ENCODE results near the gene SH2D1A.

Gene SH2D1A

GRCh38 chrX:124344246-124344645, 2.1 kb upstream of the SH2D1A start:
- H3K4me3 ChIP-seq (ENCODE audit: low read length, poor library complexity, severe bottlenecking) = peak overlapping the region; percentile 22
- peak overlapping the region; percentile 99 for H3K9ac ChIP-seq (ENCODE audit: low read depth, low read length, poor library complexity, severe bottlenecking)
- H3K4me1 ChIP-seq (ENCODE audit: insufficient read depth, low read length, poor library complexity, severe bottlenecking) = peaks cover 51% of the 10 kb centered on the region
- H3K9me2 ChIP-seq (replicated peaks; ENCODE audit: low read depth, low read length) = no peaks in the 10 kb centered on the region
- H2AFZ ChIP-seq (ENCODE audit: low read length) = peak overlapping the region; percentile 20; the same call in 1 of the 2 replicates
- H3K79me2 ChIP-seq (ENCODE audit: insufficient read depth, low read length) = peaks cover 56% of the 10 kb centered on the region
- H3F3A ChIP-seq (ENCODE audit: low read depth) = no peaks in the 10 kb centered on the region
- H3K36me3 ChIP-seq (ENCODE audit: insufficient read depth, low read length) = no peaks in the 10 kb centered on the region
- no peaks in the 10 kb centered on the region for H3K27me3 ChIP-seq (ENCODE audit: insufficient read depth, low read length, poor library complexity, severe bottlenecking)
- H4K20me1 ChIP-seq (ENCODE audit: insufficient read depth, low read length, poor library complexity, severe bottlenecking) = no peaks in the 10 kb centered on the region
- TF ChIP-seq CTCF (conservative IDR thresholded peaks at IDR 0.05; ENCODE audit: low read length) = no peak
- no peak for TF ChIP-seq EZH2phosphoT487 (IDR thresholded peaks at IDR 0.05; ENCODE audit: borderline replicate concordance)
- H3K4me2 ChIP-seq (ENCODE audit: low read depth, low read length, poor library complexity, severe bottlenecking) = peak overlapping the region; percentile 78
- no peaks in the 10 kb centered on the region for H3K9me3 ChIP-seq (ENCODE audit: insufficient read depth, low read depth, low read length)

GRCh38 chrX:124346877-124347241, 496 bp downstream of the SH2D1A start:
- Histone ChIP-seq H2AFZ (ENCODE audit: low read length) (no peak overlapping the region), H3K27me3 (ENCODE audit: insufficient read depth, low read length, poor library complexity, severe bottlenecking) (no peaks in the 10 kb centered on the region)

GRCh38 chrX:124347242-124347641, 879 bp downstream of the SH2D1A start:
- Histone ChIP-seq H3K79me2 (ENCODE audit: insufficient read depth, low read length) (peaks cover 73% of the 10 kb centered on the region), H3F3A (ENCODE audit: low read depth) (no peaks in the 10 kb centered on the region; the same call in 1 of the 2 replicates), H3K4me2 (ENCODE audit: low read depth, low read length, poor library complexity, severe bottlenecking) (peak overlapping the region; percentile 78), H3K4me3 (ENCODE audit: low read length, poor library complexity, severe bottlenecking) (peak overlapping the region; percentile 90), H3K9me3 (ENCODE audit: insufficient read depth, low read depth, low read length) (no peaks in the 10 kb centered on the region), H3K27me3 (ENCODE audit: insufficient read depth, low read length, poor library complexity, severe bottlenecking) (no peaks in the 10 kb centered on the region), H2AFZ (ENCODE audit: low read length) (no peak overlapping the region), H3K4me1 (ENCODE audit: insufficient read depth, low read length, poor library complexity, severe bottlenecking) (peaks cover 36% of the 10 kb centered on the region), H3K9me2 (replicated peaks; ENCODE audit: low read depth, low read length) (no peaks in the 10 kb centered on the region), H3K36me3 (ENCODE audit: insufficient read depth, low read length) (no peaks in the 10 kb centered on the region), H3K9ac (ENCODE audit: low read depth, low read length, poor library complexity, severe bottlenecking) (peak overlapping the region; percentile 99), H4K20me1 (ENCODE audit: insufficient read depth, low read length, poor library complexity, severe bottlenecking) (peaks cover 3% of the 10 kb centered on the region)
- no peak for TF ChIP-seq EZH2phosphoT487 (IDR thresholded peaks at IDR 0.05; ENCODE audit: borderline replicate concordance)
- no peak for TF ChIP-seq CTCF (conservative IDR thresholded peaks at IDR 0.05; ENCODE audit: low read length)

More at GRCh38 chrX:124346877-124347241, 496 bp downstream of the SH2D1A start:
- Histone ChIP-seq H3K4me3 (ENCODE audit: low read length, poor library complexity, severe bottlenecking) (peak overlapping the region; percentile 90), H3K4me2 (ENCODE audit: low read depth, low read length, poor library complexity, severe bottlenecking) (peak overlapping the region; percentile 78), H3K9ac (ENCODE audit: low read depth, low read length, poor library complexity, severe bottlenecking) (peak overlapping the region; percentile 99), H3F3A (ENCODE audit: low read depth) (no peaks in the 10 kb centered on the region; the same call in 1 of the 2 replicates), H3K9me3 (ENCODE audit: insufficient read depth, low read depth, low read length) (no peaks in the 10 kb centered on the region), H3K79me2 (ENCODE audit: insufficient read depth, low read length) (peaks cover 69% of the 10 kb centered on the region), H3K36me3 (ENCODE audit: insufficient read depth, low read length) (no peaks in the 10 kb centered on the region), H3K9me2 (replicated peaks; ENCODE audit: low read depth, low read length) (no peaks in the 10 kb centered on the region), H3K4me1 (ENCODE audit: insufficient read depth, low read length, poor library complexity, severe bottlenecking) (peaks cover 40% of the 10 kb centered on the region), H4K20me1 (ENCODE audit: insufficient read depth, low read length, poor library complexity, severe bottlenecking) (no peaks in the 10 kb centered on the region)
- TF ChIP-seq CTCF (conservative IDR thresholded peaks at IDR 0.05; ENCODE audit: low read length) (no peak), EZH2phosphoT487 (IDR thresholded peaks at IDR 0.05; ENCODE audit: borderline replicate concordance) (no peak)
